Panc1 (cell line): ENCODE results near the gene ADAM10.

ENCODE experiments used
- CTCF ChIP-seq: fragments of 450-650 bp; IDR thresholded peaks from 2 replicates; pipeline ENCODE4 v1.5.1; 2017; ENCODE audit warnings: mild to moderate bottlenecking
- POLR2AphosphoS5 ChIP-seq: IDR thresholded peaks from 2 replicates; pipeline ENCODE4 v1.6.1; 2012; ENCODE audit warnings: mild to moderate bottlenecking, low read depth, low read length, moderate library complexity
- REST ChIP-seq, 2 experiments: IDR thresholded peaks; 2 replicates each; pipeline ENCODE4 v1.6.1; 2011 to 2012; ENCODE audit warnings: low read depth in 2 of 2, control low read depth in 1 of 2, low read length in 1 of 2, mild to moderate bottlenecking in 1 of 2, moderate library complexity in 1 of 2; ENCODE audit not compliant: insufficient read depth in 1 of 2

DNA sequence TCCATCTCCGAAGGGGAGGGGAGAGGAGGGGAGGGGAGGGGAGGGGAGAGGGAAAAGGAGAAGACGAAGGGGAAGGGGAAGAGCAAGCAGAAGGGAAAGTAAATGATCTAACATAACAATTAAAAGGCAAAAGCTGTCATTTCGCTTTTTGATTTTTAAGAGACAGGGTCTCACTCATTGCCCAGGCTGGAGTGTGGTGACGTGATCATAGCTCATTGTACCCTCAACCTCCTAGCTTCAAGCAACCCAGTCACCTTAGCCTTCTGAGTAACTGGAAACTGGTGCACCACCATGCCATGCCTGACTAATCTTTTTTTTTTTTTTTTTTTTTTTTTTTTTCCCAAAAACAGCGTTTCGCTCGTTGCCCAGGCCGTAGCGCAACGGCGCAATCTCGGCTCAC is 22.6 kb downstream of the ADAM10 start:
- TF ChIP-seq POLR2AphosphoS5 (no peak), REST (IDR thresholded peaks at IDR 0.05; ENCODE audit: insufficient read depth in 1 of 2, low read depth in 2 of 2, low read length in 1 of 2) (no peak), CTCF (no peak)
